Measurements from ENCODE around the gene HIVEP3.

HIVEP3 gene

DNA sequence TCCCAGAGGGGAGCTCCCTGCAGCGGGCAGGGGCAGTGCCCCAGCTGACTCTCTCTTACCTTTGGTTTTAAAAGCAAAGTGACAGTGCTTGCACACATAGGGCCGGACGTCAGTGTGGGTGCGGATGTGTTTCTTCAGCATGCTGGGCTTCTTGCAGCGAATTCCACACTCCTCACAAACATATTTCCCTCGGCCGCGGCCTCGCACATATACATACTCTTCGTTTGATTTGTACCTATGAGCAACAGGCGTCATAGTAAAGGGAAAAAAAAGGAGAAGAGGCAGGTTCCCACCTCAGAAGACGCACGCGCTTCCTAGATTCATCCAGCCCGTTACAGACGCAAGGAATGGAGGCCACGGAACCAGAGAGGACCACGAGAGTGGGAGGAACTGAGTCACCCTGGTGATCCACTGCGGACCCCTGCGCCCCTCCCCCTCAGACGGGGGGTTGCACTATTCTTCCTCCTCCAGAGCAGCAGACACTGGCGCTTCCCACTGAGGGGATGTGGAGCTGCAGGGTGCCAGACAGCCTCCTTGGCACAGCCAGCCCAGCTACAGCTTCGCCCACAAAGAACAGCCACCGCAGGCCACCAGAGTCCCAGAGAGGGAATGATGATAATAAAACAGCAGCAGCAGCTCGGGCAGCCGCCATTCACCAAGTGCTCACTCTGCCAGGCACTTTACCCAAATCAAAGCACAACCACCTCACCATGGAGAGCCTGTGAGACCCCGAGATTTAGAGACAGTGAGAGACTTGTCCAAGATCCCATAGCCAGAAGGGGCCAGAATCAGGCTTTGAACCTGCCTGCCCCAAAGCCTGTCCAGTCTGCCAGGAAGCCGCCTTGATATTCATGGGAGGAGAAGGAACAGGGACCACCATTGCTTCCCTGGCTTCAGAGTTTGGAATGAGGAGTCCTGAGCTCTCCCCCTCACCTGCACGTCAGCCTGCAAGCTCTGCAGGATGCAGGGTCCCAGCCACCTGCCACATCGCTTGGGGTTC lies 393.7 kb downstream of the HIVEP3 start:
- DNase-seq: no peak

GRCh38 chr1:41523949-41524675 lies 394.6 kb downstream of the HIVEP3 start:
- no peak for DNase-seq

GRCh38 chr1:41523071-41523470 lies 395.7 kb downstream of the HIVEP3 start:
- no peak for DNase-seq

DNA sequence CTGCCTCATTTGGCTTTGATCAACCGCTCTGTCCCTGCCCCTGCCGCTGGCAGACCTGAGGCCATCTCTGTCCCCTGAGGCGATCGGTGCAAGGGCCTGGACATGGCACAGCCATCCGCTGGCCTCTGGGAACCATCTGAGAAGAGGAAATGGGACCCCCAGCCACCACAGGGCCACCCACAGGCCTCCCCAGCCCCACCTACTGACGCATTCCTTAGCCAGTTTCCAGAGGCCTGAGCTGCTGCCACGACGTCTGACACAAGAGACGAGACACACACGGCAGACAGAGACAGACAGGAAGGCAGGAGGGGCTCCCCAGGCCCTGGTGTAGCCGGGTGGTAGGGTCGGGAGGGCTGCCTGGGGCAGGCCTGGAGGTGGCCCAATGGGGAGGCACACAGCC lies 397.0 kb downstream of the HIVEP3 start:
- DNase-seq: no peak

- DNase-seq: no peak
Measured at GRCh38 chr1:41520951-41521752, 397.6 kb downstream of the HIVEP3 start.

- DNase-seq: no peak
Measured at GRCh38 chr1:41519667-41520066, 399.1 kb downstream of the HIVEP3 start.

DNA sequence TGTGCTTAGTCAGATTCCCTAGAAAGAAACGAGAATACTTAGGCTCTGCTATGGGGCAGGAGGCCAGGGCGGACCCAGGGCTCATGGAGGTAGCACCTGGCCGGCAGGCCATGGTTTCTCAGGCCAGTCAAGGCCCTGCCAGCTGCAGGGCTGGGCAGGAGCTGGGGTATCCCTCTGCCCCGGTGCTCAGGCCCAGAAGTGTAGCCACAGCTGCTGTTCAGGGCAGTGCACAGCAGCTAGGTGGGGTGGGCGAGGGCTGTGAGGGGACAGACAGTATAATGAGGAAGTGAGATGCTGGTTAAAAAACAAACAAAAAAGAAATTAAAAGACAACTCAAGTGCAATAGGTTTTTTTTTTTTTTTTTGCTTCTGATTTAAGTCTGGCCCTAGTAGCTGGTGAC lies 400.3 kb downstream of the HIVEP3 start:
- DNase-seq: no peak

GRCh38 chr1:41517062-41517438 lies 401.7 kb downstream of the HIVEP3 start:
- DNase-seq: no peak

GRCh38 chr1:41516168-41517061 lies 402.3 kb downstream of the HIVEP3 start:
- DNase-seq: no peak

DNA sequence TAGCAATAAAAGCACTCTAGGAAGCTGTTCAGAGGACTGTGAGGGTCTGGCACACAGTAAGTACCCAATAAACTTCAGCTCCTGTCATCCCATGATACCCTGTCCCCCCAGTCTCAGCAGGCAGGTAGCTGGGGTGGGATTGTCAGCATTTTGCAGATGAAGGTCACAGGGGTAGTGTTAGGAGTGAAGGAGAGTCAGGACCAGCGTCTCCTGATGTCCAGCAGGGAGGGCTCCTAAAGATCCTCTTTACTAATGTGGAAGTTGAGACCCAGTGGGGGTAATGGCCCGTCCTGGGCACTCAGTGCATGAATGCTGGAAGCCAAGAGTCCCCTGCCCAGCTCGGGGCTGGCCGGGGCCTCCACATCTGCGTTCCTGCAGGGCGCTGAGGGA lies 402.9 kb downstream of the HIVEP3 start:
- DNase-seq: no peak

DNA sequence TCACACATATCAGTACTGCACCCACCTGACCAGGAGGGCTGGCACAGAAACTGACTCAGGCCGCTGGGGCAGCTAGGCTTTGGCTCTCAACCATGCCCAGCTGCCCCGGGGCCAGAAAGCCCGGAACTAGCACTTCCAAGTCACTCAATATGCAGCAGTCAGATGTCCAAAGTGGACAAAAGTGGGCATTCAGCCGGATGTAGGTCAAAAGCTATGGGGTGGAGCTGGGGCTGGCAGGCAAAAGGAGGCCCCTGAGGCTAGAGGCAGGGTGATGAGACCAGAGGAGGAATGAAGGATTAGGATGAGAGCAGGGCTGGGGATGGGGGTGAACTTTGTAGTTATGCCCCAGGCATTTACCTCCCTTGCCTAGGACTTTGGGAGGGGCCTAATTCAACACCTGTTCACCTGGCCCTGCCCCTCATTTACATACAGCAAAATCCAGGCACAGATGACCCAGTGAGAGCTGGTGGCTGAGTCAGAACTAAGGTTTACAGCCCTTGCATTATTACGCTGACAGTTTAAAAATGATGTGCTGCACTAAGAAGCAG lies 403.5 kb downstream of the HIVEP3 start:
- no peak for DNase-seq

- DNase-seq: no peak
Measured at GRCh38 chr1:41514381-41514780, 404.3 kb downstream of the HIVEP3 start.

GRCh38 chr1:41513383-41513735 lies 405.4 kb downstream of the HIVEP3 start:
- no peak for DNase-seq

DNA sequence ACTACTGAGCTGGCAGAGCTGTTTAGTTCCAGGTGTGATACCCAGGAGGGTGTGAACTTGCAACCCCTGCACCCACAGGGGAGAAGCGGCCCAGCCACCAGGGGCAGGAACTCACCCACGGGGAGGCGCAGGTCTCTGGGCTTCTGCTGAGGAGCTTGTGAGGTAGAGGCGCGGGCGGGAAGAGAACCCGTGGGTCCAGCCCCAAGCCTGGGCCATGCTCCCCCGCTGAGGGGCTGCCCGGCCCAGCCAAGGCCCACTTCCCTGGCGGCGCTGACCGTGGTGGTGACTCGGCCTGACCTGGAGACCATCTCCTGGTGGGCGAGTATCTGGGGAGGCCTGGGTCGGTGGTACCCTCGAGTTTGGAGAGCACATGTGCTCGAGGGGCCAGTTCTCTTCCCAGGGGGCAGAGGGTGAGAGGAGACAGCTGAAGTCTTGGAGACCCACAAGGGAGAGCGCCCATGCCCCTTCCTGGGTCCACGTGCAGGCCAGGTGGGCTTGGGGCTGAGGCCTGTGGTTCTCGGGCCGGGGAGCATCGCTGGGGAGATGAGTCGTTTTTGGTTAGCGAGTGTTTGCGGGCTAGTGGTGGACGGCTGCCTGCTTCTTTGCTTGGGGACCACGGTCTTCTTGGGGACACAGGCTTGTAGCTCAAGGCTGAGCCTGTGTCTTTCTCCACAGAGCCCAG lies 405.9 kb downstream of the HIVEP3 start:
- DNase-seq: no peak

GRCh38 chr1:41511239-41511540 lies 407.5 kb downstream of the HIVEP3 start:
- no peak for DNase-seq

DNA sequence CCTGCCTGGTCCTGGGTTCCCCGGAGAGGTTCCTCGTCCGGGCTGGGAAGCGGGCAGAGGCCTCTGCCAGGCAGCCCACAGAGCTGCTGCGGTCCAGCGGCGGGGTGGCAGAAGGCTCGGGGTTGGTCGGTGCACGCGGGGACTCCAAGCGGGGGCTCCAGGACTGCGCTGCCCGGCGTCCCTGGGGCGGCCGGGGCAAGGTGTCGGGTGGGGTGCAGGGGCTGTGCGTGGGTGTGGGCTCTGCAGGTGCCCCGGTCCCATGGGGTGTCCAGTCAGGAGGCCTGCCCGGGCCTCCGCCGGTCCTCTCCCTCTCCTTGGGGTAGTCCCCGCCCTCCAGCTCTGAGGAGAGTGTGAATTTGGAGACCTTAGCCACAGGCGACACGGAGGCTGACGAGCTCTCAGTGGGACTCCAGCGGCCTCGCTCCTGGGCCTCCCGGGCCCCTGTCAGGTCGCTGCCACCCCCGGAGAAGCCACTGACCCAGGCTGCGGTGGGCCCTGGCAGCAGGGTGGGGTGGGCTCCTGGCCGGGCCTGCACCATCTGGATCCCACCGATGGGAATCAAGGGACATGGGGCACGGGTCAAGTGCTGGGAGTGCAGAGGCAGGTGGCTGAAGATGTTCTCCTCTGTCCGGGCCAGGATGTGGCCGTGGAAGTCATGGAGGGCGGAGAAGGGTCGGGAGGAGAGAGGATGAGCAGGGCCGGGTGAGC lies 408.0 kb downstream of the HIVEP3 start:
- DNase-seq: no peak

GRCh38 chr1:41509270-41509671 lies 409.5 kb downstream of the HIVEP3 start:
- no peak for DNase-seq

GRCh38 chr1:41508290-41508689 lies 410.4 kb downstream of the HIVEP3 start:
- DNase-seq: no peak

DNA sequence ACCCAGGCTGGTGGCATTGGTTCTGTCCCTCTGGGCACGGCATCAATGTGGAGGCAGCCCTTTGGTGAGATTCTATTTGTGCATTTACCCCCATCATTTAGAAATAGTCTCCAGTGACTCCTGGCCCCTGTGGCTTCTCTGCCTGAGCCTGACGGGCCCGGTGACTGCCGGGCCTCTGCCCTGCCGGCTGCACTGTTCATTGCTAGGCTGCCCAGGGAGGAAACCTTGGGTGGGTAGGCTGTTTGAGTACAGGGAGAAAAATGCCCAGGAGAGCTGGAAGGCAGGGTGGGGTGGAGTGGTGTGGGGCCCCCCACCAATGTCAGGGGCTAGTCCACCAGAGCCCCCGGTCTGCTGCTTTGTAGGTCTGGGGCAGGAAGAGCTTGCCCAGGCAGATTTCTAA lies 410.9 kb downstream of the HIVEP3 start:
- no peak for DNase-seq

DNA sequence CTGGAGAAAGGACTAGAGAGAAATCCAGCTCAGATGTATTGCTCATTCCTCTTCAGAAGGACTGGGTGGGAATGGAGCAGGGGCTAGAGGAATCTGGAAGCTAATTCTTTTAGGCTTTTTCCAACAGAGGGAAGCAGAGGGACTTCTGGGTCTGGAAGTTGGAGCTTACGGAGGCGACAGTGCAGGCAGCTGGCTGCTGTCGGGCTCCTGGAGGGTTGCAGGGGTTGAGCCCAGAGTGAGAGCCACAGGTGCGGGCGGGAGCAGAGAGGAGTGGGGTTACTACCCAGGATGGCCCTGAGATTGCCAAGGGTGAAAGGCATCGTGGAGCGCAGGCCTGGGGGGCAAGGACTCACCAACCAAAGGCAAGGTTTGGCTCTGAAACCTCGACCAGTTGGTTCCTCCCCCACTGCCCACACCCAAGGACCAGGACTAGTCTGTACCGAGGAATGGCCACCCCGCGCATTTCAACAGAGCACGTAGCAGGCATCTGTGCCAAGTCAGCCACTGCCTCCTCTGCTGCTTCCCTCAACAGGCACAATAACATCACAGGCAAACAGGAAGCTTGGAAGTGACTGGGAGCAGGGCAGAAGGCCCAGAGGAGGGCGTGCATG lies 411.5 kb downstream of the HIVEP3 start:
- DNase-seq: no peak

All from GF-D8 (cell line).